ENCODE measurements around the gene CYTL1.

- TF ChIP-seq CTCF (CRISPR knock-in tag; IDR thresholded peaks at IDR 0.05) (no peak), HDAC1 (CRISPR knock-in tag; IDR thresholded peaks at IDR 0.05) (no peak)
Measured at GRCh38 chr4:5048721-5049120, 29.5 kb upstream of the CYTL1 start.
